Measurements from ENCODE around the gene ANK3. TPM values are rescaled to one million over a fixed set of nuclear protein-coding genes. Genes with fewer than 3 reads are reported as not detected.

Gene ANK3
- total RNA-seq, 1 donor from 2014 or later: 35.1 TPM

- no peaks in the 10 kb centered on the region for H3K9me3 Mint-ChIP-seq (ENCODE audit: low read depth)
- H3K27ac Mint-ChIP-seq (ENCODE audit: unreplicated experiment): no peak overlapping the region
- TF ChIP-seq, protein P1, sequence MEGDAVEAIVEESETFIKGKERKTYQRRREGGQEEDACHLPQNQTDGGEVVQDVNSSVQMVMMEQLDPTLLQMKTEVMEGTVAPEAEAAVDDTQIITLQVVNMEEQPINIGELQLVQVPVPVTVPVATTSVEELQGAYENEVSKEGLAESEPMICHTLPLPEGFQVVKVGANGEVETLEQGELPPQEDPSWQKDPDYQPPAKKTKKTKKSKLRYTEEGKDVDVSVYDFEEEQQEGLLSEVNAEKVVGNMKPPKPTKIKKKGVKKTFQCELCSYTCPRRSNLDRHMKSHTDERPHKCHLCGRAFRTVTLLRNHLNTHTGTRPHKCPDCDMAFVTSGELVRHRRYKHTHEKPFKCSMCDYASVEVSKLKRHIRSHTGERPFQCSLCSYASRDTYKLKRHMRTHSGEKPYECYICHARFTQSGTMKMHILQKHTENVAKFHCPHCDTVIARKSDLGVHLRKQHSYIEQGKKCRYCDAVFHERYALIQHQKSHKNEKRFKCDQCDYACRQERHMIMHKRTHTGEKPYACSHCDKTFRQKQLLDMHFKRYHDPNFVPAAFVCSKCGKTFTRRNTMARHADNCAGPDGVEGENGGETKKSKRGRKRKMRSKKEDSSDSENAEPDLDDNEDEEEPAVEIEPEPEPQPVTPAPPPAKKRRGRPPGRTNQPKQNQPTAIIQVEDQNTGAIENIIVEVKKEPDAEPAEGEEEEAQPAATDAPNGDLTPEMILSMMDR (IDR thresholded peaks at IDR 0.05): no peak
- H3K36me3 Mint-ChIP-seq (ENCODE audit: low read depth): peaks cover 4% of the 10 kb centered on the region
- no peaks in the 10 kb centered on the region for H3K27me3 Mint-ChIP-seq (ENCODE audit: low read depth)
- H3K4me3 Mint-ChIP-seq (ENCODE audit: unreplicated experiment): no peak overlapping the region
- no peak for DNase-seq (ENCODE audit: low spot score)
- H3K4me1 Mint-ChIP-seq (ENCODE audit: low read depth): peaks cover 41% of the 10 kb centered on the region
Observed at GRCh38 chr10:60235001-60235400, 154.7 kb downstream of the ANK3 start.

- no peaks in the 10 kb centered on the region for H3K27me3 Mint-ChIP-seq (ENCODE audit: low read depth)
- peaks cover 41% of the 10 kb centered on the region for H3K4me1 Mint-ChIP-seq (ENCODE audit: low read depth)
- no peaks in the 10 kb centered on the region for H3K9me3 Mint-ChIP-seq (ENCODE audit: low read depth)
- no peak overlapping the region for H3K4me3 Mint-ChIP-seq (ENCODE audit: unreplicated experiment)
- DNase-seq (ENCODE audit: low spot score): no peak
- H3K36me3 Mint-ChIP-seq (ENCODE audit: low read depth): peaks cover 4% of the 10 kb centered on the region
- TF ChIP-seq, protein P1 (IDR thresholded peaks at IDR 0.05): no peak
- H3K27ac Mint-ChIP-seq (ENCODE audit: unreplicated experiment): no peak overlapping the region
Observed at GRCh38 chr10:60234551-60234950, 155.1 kb downstream of the ANK3 start.

- Mint-ChIP-seq H3K27ac (ENCODE audit: unreplicated experiment) (no peak overlapping the region), H3K27me3 (ENCODE audit: low read depth) (no peaks in the 10 kb centered on the region), H3K4me3 (ENCODE audit: unreplicated experiment) (no peak overlapping the region), H3K9me3 (ENCODE audit: low read depth) (no peaks in the 10 kb centered on the region), H3K4me1 (ENCODE audit: low read depth) (peaks cover 18% of the 10 kb centered on the region), H3K36me3 (ENCODE audit: low read depth) (peaks cover 4% of the 10 kb centered on the region)
- DNase-seq (ENCODE audit: low spot score): no peak
- TF ChIP-seq, protein P1 (IDR thresholded peaks at IDR 0.05): no peak
Observed at GRCh38 chr10:60230892-60231291, 158.8 kb downstream of the ANK3 start.

DNA sequence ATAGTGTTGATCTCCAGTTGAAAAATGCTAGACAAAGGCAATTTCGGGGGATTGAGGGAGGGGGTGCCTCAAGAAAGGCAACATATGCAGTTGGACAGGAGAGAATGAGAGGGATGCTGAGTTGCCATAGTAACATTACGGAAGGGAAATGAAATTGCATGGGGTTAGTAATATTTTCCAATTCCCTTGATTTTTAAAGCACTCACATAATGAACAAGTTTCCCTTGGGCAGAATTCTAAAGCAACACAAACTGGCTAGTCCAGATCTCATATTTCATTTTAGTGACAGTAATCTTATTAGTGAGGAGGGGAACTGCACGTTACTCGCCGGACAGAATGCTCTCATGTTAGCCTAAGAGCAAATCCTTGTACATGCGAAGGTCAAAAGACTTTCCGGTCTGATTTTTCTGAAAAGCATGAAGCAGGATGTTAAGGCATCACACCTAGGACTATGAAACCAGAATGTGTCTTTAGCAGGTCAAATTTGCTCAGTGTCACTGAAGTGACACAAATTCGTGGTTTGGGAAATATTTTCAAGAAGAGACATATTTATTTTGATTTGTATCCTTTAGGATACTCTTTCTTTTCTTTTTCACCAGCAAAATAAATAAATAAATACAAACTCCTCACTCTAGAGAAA is 165.5 kb downstream of the ANK3 start:
- H3K9me3 Mint-ChIP-seq (ENCODE audit: low read depth): no peaks in the 10 kb centered on the region
- TF ChIP-seq, protein P1 (IDR thresholded peaks at IDR 0.05): no peak

DNA sequence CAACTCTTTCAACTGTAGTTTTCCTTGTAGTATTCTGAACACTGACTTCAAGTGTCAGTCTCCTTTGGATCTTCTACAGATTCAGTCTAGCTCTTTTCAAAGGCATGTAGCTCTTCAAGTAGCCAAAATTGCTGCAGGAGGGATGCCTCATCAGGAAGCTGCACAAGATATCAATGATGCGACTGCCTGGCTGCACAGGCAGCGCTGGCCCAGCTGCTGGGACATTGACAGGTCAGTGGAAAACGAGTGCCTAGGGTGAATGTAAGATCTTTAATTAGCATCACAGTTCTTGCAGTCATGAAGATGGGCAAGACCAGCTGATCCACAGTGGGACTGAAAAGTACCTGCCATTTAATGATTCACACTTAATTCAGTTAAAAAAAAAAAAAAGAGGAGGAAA is 167.6 kb downstream of the ANK3 start:
- H3K27ac Mint-ChIP-seq (ENCODE audit: unreplicated experiment): no peak overlapping the region
- no peaks in the 10 kb centered on the region for H3K27me3 Mint-ChIP-seq (ENCODE audit: low read depth)
- peaks cover 5% of the 10 kb centered on the region for H3K36me3 Mint-ChIP-seq (ENCODE audit: low read depth)
- peaks cover 8% of the 10 kb centered on the region for H3K9me3 Mint-ChIP-seq (ENCODE audit: low read depth)
- DNase-seq (ENCODE audit: low spot score): no peak
- peaks cover 4% of the 10 kb centered on the region for H3K4me1 Mint-ChIP-seq (ENCODE audit: low read depth)
- TF ChIP-seq, protein P1 (IDR thresholded peaks at IDR 0.05): no peak
- H3K4me3 Mint-ChIP-seq (ENCODE audit: unreplicated experiment): no peak overlapping the region

More for the DNA sequence above, 165.5 kb downstream of the ANK3 start:
- Mint-ChIP-seq H3K27ac (ENCODE audit: unreplicated experiment) (no peak overlapping the region), H3K27me3 (ENCODE audit: low read depth) (no peaks in the 10 kb centered on the region), H3K4me1 (ENCODE audit: low read depth) (peaks cover 4% of the 10 kb centered on the region), H3K36me3 (ENCODE audit: low read depth) (no peaks in the 10 kb centered on the region), H3K4me3 (ENCODE audit: unreplicated experiment) (no peak overlapping the region)
- DNase-seq (ENCODE audit: low spot score): no peak
